HEK293 (cell line): ENCODE data around the gene HS1BP3.
A peak's percentile ranks its signal among the peaks of the same experiment; 100 is the strongest.

Experiments
- CTCF ChIA-PET: fragments of 350-600 bp; formaldehyde crosslinking; extraction: SDS; loops from one replicate; lab custom pipeline; 2021; ENCODE audit warnings: antibody characterized with exemption; lab: Yijun Ruan, JAX
- POLR2A ChIA-PET: fragments of 300-600 bp; formaldehyde crosslinking; extraction: SDS; loops from one replicate; lab custom pipeline; 2020; ENCODE audit warnings: antibody characterized with exemption, inconsistent platforms; lab: Yijun Ruan, JAX
- H3K27ac ChIP-seq: fragments of 200-500 bp; sonication (Bioruptor generic); 2 replicates; pipeline ENCODE4 v1.5.1; 2014; ENCODE audit warnings: low read depth, low read length, control low read depth, inconsistent platforms; ENCODE audit errors: extremely low read depth
- H3K36me3 ChIP-seq, 2 experiments: fragments of 200-500 bp in 1 of 2; sonication (Bioruptor generic) in 1 of 2; 1 replicate in 1 of 2; 2 replicates in 1 of 2; pipeline ENCODE4 v1.5.1; 2014 to 2017; ENCODE audit warnings: inconsistent platforms in 2 of 2, low read length in 2 of 2; ENCODE audit not compliant: control insufficient read depth in 2 of 2, insufficient read depth in 1 of 2
- H3K4me1 ChIP-seq: fragments of 200-500 bp; sonication (Bioruptor generic); 2 replicates; pipeline ENCODE4 v1.5.1; 2014; ENCODE audit warnings: mild to moderate bottlenecking, low read length, inconsistent platforms; ENCODE audit not compliant: control insufficient read depth, insufficient read depth
- H3K4me3 ChIP-seq: 2 replicates; pipeline ENCODE4 v1.5.1; 2011; ENCODE audit warnings: low read depth, mild to moderate bottlenecking, control low read depth, low read length, moderate library complexity
- H3K9me3 ChIP-seq: fragments of 200-500 bp; sonication (Bioruptor generic); 2 replicates; pipeline ENCODE4 v1.5.1; 2014; ENCODE audit warnings: low read depth, low read length, inconsistent platforms; ENCODE audit not compliant: control insufficient read depth, insufficient read depth
- BCL6B ChIP-seq: fragments of 450-650 bp; formaldehyde crosslinking; IDR thresholded peaks from 2 replicates; pipeline ENCODE4 v1.5.1; 2017; ENCODE audit warnings: missing biosample characterization, missing genetic modification characterization
- INSM2 ChIP-seq: fragments of 450-650 bp; formaldehyde crosslinking; IDR thresholded peaks from 2 replicates; pipeline ENCODE4 v1.5.1; 2016; ENCODE audit warnings: missing biosample characterization, missing genetic modification characterization
- KLF16 ChIP-seq: fragments of 450-650 bp; formaldehyde crosslinking; IDR thresholded peaks from 2 replicates; pipeline ENCODE4 v1.5.1; 2017; ENCODE audit warnings: missing biosample characterization, missing genetic modification characterization
- SETDB1 ChIP-seq: IDR thresholded peaks from one replicate; pipeline ENCODE4 v1.6.1; 2017; ENCODE audit warnings: mild to moderate bottlenecking, low read length, moderate library complexity, mixed read lengths; ENCODE audit not compliant: insufficient read length
- SP3 ChIP-seq: fragments of 450-650 bp; formaldehyde crosslinking; IDR thresholded peaks from 2 replicates; pipeline ENCODE4 v1.5.1; 2016; ENCODE audit warnings: missing biosample characterization, missing genetic modification characterization
- TCF7L2 ChIP-seq: IDR thresholded peaks from 2 replicates; pipeline ENCODE4 v1.6.1; 2011; ENCODE audit warnings: low read depth, mild to moderate bottlenecking, inconsistent platforms, low read length, moderate library complexity, borderline replicate concordance
- ZBTB1 ChIP-seq: fragments of 450-650 bp; formaldehyde crosslinking; IDR thresholded peaks from 2 replicates; pipeline ENCODE4 v1.5.1; 2016; ENCODE audit warnings: missing biosample characterization, missing genetic modification characterization
- ZBTB20 ChIP-seq: fragments of 450-650 bp; formaldehyde crosslinking; IDR thresholded peaks from 2 replicates; pipeline ENCODE4 v1.5.1; 2016; ENCODE audit warnings: missing biosample characterization, missing genetic modification characterization
- ZNF132 ChIP-seq: fragments of 450-650 bp; formaldehyde crosslinking; IDR thresholded peaks from 2 replicates; pipeline ENCODE4 v1.5.1; 2017; ENCODE audit warnings: missing biosample characterization, missing genetic modification characterization, borderline replicate concordance
- ZNF175 ChIP-seq: fragments of 450-650 bp; formaldehyde crosslinking; IDR thresholded peaks from 2 replicates; pipeline ENCODE4 v1.5.1; 2016; ENCODE audit warnings: missing biosample characterization, missing genetic modification characterization
- ZNF26 ChIP-seq: fragments of 450-650 bp; formaldehyde crosslinking; IDR thresholded peaks from 2 replicates; pipeline ENCODE4 v1.5.1; 2016; ENCODE audit warnings: missing biosample characterization, missing genetic modification characterization
- ZNF266 ChIP-seq: fragments of 450-650 bp; formaldehyde crosslinking; IDR thresholded peaks from 2 replicates; pipeline ENCODE4 v1.5.1; 2016; ENCODE audit warnings: missing biosample characterization, missing genetic modification characterization, low read depth
- ZNF391 ChIP-seq: fragments of 450-650 bp; formaldehyde crosslinking; IDR thresholded peaks from 2 replicates; pipeline ENCODE4 v1.5.1; 2016; ENCODE audit warnings: low read depth, missing biosample characterization, missing genetic modification characterization, borderline replicate concordance
- ZNF423 ChIP-seq: fragments of 450-650 bp; formaldehyde crosslinking; IDR thresholded peaks from 2 replicates; pipeline ENCODE4 v1.5.1; 2016; ENCODE audit warnings: missing biosample characterization, missing genetic modification characterization
- ZNF433 ChIP-seq: fragments of 450-650 bp; formaldehyde crosslinking; IDR thresholded peaks from 2 replicates; pipeline ENCODE4 v1.5.1; 2016; ENCODE audit warnings: missing biosample characterization, missing genetic modification characterization, low read depth
- ZNF558 ChIP-seq: fragments of 450-650 bp; formaldehyde crosslinking; IDR thresholded peaks from 2 replicates; pipeline ENCODE4 v1.5.1; 2016; ENCODE audit warnings: missing biosample characterization, missing genetic modification characterization
- ZNF670 ChIP-seq: fragments of 450-650 bp; formaldehyde crosslinking; IDR thresholded peaks from 2 replicates; pipeline ENCODE4 v1.5.1; 2016; ENCODE audit warnings: missing biosample characterization, missing genetic modification characterization, low read depth
- ZNF785 ChIP-seq: fragments of 450-650 bp; formaldehyde crosslinking; IDR thresholded peaks from 2 replicates; pipeline ENCODE4 v1.5.1; 2016; ENCODE audit warnings: missing biosample characterization, missing genetic modification characterization
- ZNF830 ChIP-seq: fragments of 450-650 bp; IDR thresholded peaks from 2 replicates; pipeline ENCODE4 v1.5.0; 2018; ENCODE audit warnings: missing biosample characterization, missing genetic modification characterization, low read depth, mild to moderate bottlenecking, moderate library complexity
- TF ChIP-seq, protein P1 (sequence below): fragments of 450-650 bp; formaldehyde crosslinking; IDR thresholded peaks from 2 replicates; pipeline ENCODE4 v1.5.0; 2017; ENCODE audit warnings: missing biosample characterization, missing genetic modification characterization, borderline replicate concordance
- TF ChIP-seq, protein P2 (sequence below): fragments of 450-650 bp; formaldehyde crosslinking; IDR thresholded peaks from 2 replicates; pipeline ENCODE4 v1.5.1; 2016; ENCODE audit warnings: missing biosample characterization, missing genetic modification characterization

HS1BP3 gene

DNA sequence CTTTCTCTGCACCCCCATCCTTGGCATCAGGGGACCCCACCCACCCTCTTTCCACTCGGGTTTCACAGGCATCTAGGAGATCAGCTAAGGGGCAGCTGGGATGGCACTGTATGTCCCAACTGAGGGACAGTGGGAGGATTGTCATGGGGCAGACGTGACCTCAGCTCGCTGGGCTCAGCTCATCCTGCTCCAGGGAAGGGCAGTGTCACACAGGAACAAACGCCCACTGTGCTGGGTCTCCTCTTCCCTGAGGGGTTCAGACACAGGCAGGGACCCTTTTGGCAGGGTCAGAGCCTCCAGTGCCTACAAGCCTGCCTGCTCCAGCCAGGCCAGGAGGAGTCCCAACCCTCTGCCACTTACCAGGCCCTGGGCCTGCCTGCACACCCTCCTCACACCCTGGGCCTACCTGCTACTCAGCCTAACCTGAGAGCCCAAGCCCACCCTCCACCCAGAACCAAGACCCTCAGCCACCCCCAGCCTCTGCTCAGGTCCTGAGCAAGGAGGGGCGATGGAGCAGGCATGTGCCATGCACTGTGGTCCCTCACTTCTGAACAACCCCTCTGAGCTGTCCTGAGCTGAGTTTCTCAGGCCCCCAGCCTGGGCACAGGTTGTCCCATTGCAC, 68.2 kb downstream of the HS1BP3 start (continued):
- no peak for TF ChIP-seq SP3 (tag by site-specific recombination)
- TF ChIP-seq ZNF830, result no peak
- no peak for TF ChIP-seq ZNF785 (tag by site-specific recombination)
- TF ChIP-seq, protein P1, sequence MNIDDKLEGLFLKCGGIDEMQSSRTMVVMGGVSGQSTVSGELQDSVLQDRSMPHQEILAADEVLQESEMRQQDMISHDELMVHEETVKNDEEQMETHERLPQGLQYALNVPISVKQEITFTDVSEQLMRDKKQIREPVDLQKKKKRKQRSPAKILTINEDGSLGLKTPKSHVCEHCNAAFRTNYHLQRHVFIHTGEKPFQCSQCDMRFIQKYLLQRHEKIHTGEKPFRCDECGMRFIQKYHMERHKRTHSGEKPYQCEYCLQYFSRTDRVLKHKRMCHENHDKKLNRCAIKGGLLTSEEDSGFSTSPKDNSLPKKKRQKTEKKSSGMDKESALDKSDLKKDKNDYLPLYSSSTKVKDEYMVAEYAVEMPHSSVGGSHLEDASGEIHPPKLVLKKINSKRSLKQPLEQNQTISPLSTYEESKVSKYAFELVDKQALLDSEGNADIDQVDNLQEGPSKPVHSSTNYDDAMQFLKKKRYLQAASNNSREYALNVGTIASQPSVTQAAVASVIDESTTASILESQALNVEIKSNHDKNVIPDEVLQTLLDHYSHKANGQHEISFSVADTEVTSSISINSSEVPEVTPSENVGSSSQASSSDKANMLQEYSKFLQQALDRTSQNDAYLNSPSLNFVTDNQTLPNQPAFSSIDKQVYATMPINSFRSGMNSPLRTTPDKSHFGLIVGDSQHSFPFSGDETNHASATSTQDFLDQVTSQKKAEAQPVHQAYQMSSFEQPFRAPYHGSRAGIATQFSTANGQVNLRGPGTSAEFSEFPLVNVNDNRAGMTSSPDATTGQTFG (tag by site-specific recombination), result no peak
- no peak for TF ChIP-seq ZNF391 (tag by site-specific recombination)
- no peak for TF ChIP-seq ZNF423 (tag by site-specific recombination)
- TF ChIP-seq, all 188 proteins: peak for 0

DNA sequence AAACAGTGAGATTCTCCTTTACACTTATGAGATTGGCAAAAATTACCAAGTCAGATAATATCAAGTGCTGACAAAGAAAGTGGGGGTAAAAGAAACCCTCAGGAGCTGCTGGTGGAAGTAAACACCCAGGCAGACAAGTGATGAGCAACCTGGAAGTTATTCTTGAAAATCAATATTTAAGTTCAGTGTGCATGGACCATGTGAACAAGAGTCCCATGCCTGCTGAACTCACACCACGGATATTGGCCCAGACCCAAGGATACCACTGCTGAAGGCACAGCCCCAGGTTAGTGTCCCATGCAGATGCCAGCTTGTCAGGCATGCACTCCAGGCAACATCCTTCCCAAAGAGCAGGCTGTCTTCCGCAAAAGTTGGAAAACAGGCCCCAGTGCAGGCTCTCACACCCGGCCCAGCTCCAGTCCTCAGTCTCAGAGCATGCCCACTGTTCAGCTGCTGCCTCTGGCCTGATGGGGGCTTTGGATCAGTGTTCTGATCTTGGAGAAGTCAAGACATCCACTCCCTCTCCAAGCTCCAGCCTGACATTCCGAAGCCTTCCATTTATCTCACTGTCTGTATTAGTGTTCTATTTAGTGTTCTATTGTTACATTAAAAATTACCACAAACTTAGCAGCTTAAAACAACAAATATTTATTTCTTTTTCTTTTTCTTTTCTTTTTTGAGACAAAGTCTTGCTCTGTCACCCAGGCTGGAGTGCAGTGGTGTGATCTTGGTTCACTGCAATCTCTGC, 70.0 kb downstream of the HS1BP3 start:
- ChIA-PET POLR2A (interaction anchor here (1.1 to 8.3 kb wide), 3 partner anchors 10 to 132 kb away, joined by 3 to 100 read pairs (median 3); partner anchors contain the start of gene RHOB), CTCF (interaction anchor here (0.7 to 1.6 kb wide), 7 partner anchors 13 to 136 kb away, joined by 3 to 5 read pairs (median 4); no protein-coding TSS in a partner anchor)
- no peak overlapping the region for H3K27ac ChIP-seq
- H3K9me3 ChIP-seq, result no peaks in the 10 kb centered on the region
- no peak overlapping the region for H3K4me3 ChIP-seq
- H3K4me1 ChIP-seq, result peaks cover 16% of the 10 kb centered on the region
- no peak for TF ChIP-seq ZNF26
- TF ChIP-seq TCF7L2, result no peak
- peak; percentile 4 for TF ChIP-seq SETDB1
- H3K36me3 ChIP-seq, result no peaks in the 10 kb centered on the region

DNA sequence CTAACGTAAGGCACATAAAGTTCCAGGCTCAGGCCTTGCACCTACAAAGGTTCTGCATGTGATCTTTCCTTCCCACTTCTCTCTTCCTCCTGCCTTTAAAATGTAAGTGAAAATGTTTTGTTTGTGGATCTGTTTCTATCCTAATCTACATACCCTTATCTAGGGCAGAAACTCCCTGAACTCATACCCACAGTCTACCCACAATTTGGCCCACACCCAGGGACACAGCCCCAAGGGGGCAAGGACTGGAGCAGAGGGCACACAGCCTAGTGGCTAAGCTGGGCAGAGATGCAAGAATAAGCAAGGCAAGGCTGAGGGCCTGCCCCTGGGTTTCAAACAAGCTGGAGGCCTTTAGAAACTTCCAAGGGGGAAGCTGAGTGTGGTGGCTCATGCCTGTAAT, 71.0 kb downstream of the HS1BP3 start:
- POLR2A ChIA-PET, result interaction anchor here (1.0 to 8.3 kb wide), 4 partner anchors 11 to 131 kb away, joined by 3 to 100 read pairs (median 6); partner anchors contain the start of gene RHOB
- peak overlapping the region; percentile 44; the same call in 1 of the 2 replicates for H3K27ac ChIP-seq
- H3K9me3 ChIP-seq, result no peaks in the 10 kb centered on the region
- H3K4me1 ChIP-seq, result peaks cover 16% of the 10 kb centered on the region
- H3K4me3 ChIP-seq, result no peak overlapping the region
- H3K36me3 ChIP-seq, result no peaks in the 10 kb centered on the region
- CTCF ChIA-PET, result interaction anchor here (0.7 to 1.6 kb wide), 5 partner anchors 14 to 176 kb away, joined by 3 to 5 read pairs (median 4); no protein-coding TSS in a partner anchor
- TF ChIP-seq ZNF558 (no peak), ZNF132 (tag by site-specific recombination) (no peak), ZBTB1 (no peak), ZNF175 (tag by site-specific recombination) (no peak), KLF16 (tag by site-specific recombination) (no peak), INSM2 (tag by site-specific recombination) (no peak), ZNF266 (no peak), ZNF433 (tag by site-specific recombination) (no peak), BCL6B (no peak), ZNF670 (tag by site-specific recombination) (no peak), ZBTB20 (tag by site-specific recombination) (no peak)
- TF ChIP-seq, protein P2, sequence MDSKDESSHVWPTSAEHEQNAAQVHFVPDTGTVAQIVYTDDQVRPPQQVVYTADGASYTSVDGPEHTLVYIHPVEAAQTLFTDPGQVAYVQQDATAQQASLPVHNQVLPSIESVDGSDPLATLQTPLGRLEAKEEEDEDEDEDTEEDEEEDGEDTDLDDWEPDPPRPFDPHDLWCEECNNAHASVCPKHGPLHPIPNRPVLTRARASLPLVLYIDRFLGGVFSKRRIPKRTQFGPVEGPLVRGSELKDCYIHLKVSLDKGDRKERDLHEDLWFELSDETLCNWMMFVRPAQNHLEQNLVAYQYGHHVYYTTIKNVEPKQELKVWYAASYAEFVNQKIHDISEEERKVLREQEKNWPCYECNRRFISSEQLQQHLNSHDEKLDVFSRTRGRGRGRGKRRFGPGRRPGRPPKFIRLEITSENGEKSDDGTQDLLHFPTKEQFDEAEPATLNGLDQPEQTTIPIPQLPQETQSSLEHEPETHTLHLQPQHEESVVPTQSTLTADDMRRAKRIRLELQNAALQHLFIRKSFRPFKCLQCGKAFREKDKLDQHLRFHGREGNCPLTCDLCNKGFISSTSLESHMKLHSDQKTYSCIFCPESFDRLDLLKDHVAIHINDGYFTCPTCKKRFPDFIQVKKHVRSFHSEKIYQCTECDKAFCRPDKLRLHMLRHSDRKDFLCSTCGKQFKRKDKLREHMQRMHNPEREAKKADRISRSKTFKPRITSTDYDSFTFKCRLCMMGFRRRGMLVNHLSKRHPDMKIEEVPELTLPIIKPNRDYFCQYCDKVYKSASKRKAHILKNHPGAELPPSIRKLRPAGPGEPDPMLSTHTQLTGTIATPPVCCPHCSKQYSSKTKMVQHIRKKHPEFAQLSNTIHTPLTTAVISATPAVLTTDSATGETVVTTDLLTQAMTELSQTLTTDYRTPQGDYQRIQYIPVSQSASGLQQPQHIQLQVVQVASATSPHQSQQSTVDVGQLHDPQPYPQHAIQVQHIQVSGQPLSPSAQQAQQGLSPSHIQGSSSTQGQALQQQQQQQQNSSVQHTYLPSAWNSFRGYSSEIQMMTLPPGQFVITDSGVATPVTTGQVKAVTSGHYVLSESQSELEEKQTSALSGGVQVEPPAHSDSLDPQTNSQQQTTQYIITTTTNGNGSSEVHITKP (tag by site-specific recombination), result no peak
